K562 (cell line): ENCODE measurements around the gene MT1A.

Experiments used
- BCL6 ChIP-seq: fragments of 250-450 bp; sonication (Bioruptor Pico); IDR thresholded peaks from 2 replicates; pipeline ENCODE4 v1.4.0; 2020
- HNRNPH1 ChIP-seq: fragments of 200-400 bp; formaldehyde crosslinking; optimal IDR thresholded peaks from 2 replicates; pipeline ENCODE3; 2017; ENCODE audit warnings: low read depth, mild to moderate bottlenecking, low read length, moderate library complexity
- KLF1 ChIP-seq: fragments of 450-650 bp; IDR thresholded peaks from 2 replicates; pipeline ENCODE4 v1.6.1; 2016; ENCODE audit warnings: missing genetic modification characterization, missing compliant biosample characterization
- MIER1 ChIP-seq: fragments of 450-650 bp; IDR thresholded peaks from 2 replicates; pipeline ENCODE4 v1.6.1; 2016; ENCODE audit warnings: antibody characterized with exemption, mild to moderate bottlenecking, low read depth
- MTA2 ChIP-seq: fragments of 450-650 bp; IDR thresholded peaks from 2 replicates; pipeline ENCODE4 v1.6.1; 2016; ENCODE audit warnings: low read depth
- MXI1 ChIP-seq: IDR thresholded peaks from 2 replicates; pipeline ENCODE4 v1.6.1; 2011; ENCODE audit warnings: low read depth, mild to moderate bottlenecking, improper control_type of control experiment, low read length
- ZBTB7A ChIP-seq: IDR thresholded peaks from 2 replicates; pipeline ENCODE4 v1.6.1; 2011; ENCODE audit warnings: low read depth, mild to moderate bottlenecking, low read length, moderate library complexity, borderline replicate concordance; ENCODE audit not compliant: control insufficient read depth
- ZNF830 ChIP-seq: fragments of 250-450 bp; sonication (Bioruptor Pico); IDR thresholded peaks from 2 replicates; pipeline ENCODE4 v1.5.0; 2021; ENCODE audit warnings: mild to moderate bottlenecking
- TF ChIP-seq, protein P1 (sequence below), 3 experiments: IDR thresholded peaks in 2 of 3; conservative IDR thresholded peaks in 1 of 3; 2 replicates each; pipeline ENCODE4 v1.5.1; 2011 to 2012; ENCODE audit warnings: low read length in 3 of 3, mild to moderate bottlenecking in 3 of 3, control low read depth in 2 of 3, improper control_type of control experiment in 1 of 3, inconsistent platforms in 1 of 3, low read depth in 1 of 3, mixed read lengths in 1 of 3, moderate library complexity in 1 of 3; ENCODE audit not compliant: insufficient read depth in 2 of 3
- TF ChIP-seq, protein P2 (sequence below): sonication (generic); formaldehyde crosslinking; IDR thresholded peaks from 2 replicates; pipeline ENCODE4 v1.8.1; 2023; ENCODE audit warnings: mild to moderate bottlenecking, missing genetic modification reagents
- TF ChIP-seq, protein P3 (sequence below): fragments of 250-450 bp; sonication (Bioruptor Pico); IDR thresholded peaks from 2 replicates; pipeline ENCODE4 v1.4.0; 2020; ENCODE audit warnings: mild to moderate bottlenecking, moderate library complexity
- TF ChIP-seq, protein P4 (sequence below): fragments of 450-650 bp; formaldehyde crosslinking; IDR thresholded peaks from 2 replicates; pipeline ENCODE4 v1.4.0; 2022; ENCODE audit warnings: missing genetic modification characterization
- TF ChIP-seq, protein P5 (sequence below): fragments of 450-650 bp; IDR thresholded peaks from 2 replicates; pipeline ENCODE4 v1.6.1; 2016; ENCODE audit warnings: missing biosample characterization, missing genetic modification characterization

DNA sequence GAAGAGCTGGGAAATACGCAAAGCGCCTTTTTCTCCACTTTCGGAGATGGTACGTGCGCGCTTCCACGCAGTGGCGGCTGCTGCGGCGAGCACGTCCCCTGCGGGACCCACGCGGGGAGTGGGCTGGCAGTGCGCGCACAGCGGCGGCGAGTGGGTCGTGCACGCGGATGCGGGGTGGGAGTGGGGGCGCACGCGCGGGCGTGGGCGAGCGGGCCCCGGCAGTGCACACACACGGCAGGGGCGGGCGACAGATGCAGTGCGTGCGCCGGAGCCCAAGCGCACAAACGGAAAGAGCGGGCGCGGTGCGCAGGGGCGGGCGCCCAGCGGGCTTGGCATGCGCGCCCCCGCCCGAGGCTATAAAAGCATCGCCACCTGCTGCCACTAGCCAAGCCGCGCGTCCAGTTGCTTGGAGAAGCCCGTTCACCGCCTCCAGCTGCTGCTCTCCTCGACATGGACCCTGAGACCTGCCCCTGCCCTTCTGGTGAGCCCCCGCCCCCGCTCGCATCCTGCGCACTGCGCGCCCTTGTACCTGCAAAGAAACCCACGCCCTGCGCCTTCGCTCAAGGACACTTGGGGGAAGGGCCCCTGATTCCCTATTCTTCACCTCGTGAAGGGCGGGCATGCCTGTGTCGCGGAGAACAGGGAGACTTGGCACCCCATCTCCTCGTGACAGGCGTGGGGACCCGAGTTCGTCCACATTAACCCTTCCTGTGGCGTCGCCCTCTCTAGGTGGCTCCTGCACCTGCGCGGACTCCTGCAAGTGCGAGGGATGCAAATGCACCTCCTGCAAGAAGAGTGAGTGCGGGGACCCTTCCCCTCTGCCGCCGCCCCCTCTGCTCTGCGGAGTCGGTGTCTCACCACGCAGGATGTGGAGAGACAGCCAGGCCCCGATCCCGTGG is 49.1 kb upstream of the MT1A start, which contains the start of gene MT3:
- TF ChIP-seq MIER1 = no peak
- TF ChIP-seq, protein P1, sequence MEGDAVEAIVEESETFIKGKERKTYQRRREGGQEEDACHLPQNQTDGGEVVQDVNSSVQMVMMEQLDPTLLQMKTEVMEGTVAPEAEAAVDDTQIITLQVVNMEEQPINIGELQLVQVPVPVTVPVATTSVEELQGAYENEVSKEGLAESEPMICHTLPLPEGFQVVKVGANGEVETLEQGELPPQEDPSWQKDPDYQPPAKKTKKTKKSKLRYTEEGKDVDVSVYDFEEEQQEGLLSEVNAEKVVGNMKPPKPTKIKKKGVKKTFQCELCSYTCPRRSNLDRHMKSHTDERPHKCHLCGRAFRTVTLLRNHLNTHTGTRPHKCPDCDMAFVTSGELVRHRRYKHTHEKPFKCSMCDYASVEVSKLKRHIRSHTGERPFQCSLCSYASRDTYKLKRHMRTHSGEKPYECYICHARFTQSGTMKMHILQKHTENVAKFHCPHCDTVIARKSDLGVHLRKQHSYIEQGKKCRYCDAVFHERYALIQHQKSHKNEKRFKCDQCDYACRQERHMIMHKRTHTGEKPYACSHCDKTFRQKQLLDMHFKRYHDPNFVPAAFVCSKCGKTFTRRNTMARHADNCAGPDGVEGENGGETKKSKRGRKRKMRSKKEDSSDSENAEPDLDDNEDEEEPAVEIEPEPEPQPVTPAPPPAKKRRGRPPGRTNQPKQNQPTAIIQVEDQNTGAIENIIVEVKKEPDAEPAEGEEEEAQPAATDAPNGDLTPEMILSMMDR (IDR thresholded peaks at IDR 0.05 in 2 of 3, conservative IDR thresholded peaks at IDR 0.05 in 1 of 3; ENCODE audit: insufficient read depth in 2 of 3, low read depth in 1 of 3, low read length in 3 of 3) = no peak
- no peak for TF ChIP-seq KLF1 (tag)
- no peak for TF ChIP-seq ZNF830
- TF ChIP-seq, protein P2, sequence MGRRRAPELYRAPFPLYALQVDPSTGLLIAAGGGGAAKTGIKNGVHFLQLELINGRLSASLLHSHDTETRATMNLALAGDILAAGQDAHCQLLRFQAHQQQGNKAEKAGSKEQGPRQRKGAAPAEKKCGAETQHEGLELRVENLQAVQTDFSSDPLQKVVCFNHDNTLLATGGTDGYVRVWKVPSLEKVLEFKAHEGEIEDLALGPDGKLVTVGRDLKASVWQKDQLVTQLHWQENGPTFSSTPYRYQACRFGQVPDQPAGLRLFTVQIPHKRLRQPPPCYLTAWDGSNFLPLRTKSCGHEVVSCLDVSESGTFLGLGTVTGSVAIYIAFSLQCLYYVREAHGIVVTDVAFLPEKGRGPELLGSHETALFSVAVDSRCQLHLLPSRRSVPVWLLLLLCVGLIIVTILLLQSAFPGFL (CRISPR knock-in tag) = no peak
- no peak for TF ChIP-seq MXI1
- no peak for TF ChIP-seq ZBTB7A
- no peak for TF ChIP-seq BCL6
- TF ChIP-seq, protein P3, sequence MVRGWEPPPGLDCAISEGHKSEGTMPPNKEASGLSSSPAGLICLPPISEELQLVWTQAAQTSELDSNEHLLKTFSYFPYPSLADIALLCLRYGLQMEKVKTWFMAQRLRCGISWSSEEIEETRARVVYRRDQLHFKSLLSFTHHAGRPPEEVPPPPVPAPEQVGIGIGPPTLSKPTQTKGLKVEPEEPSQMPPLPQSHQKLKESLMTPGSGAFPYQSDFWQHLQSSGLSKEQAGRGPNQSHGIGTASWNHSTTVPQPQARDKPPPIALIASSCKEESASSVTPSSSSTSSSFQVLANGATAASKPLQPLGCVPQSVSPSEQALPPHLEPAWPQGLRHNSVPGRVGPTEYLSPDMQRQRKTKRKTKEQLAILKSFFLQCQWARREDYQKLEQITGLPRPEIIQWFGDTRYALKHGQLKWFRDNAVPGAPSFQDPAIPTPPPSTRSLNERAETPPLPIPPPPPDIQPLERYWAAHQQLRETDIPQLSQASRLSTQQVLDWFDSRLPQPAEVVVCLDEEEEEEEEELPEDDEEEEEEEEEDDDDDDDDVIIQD (CRISPR knock-in tag) = no peak
- no peak for TF ChIP-seq MTA2
- TF ChIP-seq, protein P4, sequence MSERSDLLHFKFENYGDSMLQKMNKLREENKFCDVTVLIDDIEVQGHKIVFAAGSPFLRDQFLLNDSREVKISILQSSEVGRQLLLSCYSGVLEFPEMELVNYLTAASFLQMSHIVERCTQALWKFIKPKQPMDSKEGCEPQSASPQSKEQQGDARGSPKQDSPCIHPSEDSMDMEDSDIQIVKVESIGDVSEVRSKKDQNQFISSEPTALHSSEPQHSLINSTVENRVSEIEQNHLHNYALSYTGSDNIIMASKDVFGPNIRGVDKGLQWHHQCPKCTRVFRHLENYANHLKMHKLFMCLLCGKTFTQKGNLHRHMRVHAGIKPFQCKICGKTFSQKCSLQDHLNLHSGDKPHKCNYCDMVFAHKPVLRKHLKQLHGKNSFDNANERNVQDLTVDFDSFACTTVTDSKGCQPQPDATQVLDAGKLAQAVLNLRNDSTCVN (CRISPR knock-in tag) = no peak
- TF ChIP-seq HNRNPH1 = no peak
- TF ChIP-seq, protein P5, sequence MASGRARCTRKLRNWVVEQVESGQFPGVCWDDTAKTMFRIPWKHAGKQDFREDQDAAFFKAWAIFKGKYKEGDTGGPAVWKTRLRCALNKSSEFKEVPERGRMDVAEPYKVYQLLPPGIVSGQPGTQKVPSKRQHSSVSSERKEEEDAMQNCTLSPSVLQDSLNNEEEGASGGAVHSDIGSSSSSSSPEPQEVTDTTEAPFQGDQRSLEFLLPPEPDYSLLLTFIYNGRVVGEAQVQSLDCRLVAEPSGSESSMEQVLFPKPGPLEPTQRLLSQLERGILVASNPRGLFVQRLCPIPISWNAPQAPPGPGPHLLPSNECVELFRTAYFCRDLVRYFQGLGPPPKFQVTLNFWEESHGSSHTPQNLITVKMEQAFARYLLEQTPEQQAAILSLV (tag) = no peak
